ENCODE measurements around the gene CFAP65.

CFAP65 gene

DNA sequence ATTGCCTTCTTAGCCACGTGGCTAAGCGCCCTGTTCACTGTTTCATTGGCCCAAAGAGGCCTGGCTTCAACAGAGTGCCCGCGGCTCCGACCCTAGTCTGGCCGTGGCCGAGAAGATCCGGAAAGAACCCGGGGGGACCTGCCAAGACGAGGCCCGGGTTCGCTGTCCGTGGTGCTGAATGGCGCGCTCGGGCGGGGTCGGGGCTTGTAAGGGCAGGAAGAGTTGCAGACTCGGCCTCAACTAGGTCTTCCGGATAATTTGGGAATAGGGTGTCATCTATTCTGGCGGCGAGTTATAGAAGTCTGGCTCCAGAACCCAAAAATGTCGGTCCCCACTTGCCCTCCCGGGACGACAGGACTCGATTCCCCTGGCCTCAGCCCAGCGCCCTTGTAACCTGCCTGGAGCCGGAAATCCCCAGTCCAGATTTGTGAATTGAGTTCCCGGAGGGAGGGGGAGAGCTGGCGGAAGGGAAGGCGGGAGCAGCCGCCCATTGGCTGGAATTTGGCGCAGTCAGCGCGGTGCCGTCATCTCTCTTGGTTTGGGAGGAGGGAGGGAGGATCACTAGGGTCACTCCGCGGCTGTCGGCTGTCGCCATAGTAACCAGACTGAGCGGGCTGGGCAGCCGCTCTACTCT is 78.3 kb downstream of the CFAP65 start:
- peak in 3 of 4 experiments; percentile 27 to 62 (median 60) for DNase-seq

DNA sequence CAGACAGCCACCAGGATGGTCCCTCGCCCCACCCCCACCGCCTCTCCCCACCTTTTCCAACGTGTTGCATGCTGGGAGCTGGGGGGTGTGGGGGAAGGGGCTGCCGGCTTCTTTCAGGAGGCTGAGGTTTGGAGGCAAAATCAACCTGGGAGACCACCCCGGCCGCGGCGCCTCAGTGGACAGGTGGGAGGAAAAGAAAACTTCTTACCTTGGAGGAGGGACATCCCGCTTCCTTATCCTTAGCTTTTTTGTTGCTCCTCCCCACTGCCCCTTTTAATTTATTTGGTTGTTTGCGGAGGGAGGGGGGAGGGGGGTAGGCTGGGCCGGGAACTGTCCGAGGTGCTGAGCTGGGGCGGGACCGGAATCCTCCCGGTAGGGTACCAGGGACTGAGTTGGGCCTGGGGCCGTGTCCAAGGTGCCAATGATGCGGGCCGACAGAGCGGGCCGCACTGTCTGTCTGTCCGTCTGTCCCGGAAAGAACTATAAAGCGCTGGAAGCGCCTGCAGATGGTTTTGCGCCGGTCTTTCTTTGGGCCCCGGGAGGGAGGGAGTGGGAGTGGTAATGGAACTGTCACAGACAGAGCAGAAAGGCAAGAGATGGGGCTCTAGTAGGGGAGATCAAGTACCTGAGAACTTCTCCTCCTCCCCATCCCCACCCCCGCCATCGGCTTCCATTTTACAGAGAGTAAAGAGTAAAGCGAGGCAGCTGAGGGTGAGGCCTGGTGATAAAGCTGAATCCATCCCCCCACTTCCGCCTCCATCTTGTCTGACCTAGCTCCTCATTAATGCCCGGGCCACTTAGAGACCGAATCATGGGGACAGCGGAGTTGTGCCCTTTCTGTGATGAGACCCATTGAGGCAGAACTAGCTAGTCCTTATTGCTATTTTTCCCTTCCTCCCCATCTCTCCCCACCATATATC is 79.4 kb downstream of the CFAP65 start:
- DNase-seq, result peak in 1 of 4 experiments; percentile 13

DNA sequence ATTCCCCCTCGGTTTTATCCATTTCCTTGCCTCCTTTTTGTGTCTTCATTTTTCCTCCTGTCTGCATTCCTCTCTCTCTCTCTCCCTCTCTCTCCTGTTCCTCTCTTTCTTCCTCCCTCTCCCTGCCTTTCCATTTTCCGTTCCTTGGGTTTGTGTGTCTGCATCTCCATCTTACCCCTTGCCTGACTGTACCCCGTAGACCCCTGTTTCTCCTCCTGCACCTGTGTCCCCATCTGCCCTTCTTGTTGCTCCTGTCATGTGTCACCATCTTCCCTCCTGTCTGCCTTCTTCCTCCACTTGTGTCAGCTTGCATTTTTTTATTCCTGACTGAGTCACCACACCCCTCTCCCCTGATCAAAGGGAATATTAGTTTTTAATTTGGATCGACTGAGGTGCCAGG is 80.1 kb downstream of the CFAP65 start:
- DNase-seq, result no peak

GRCh38 chr2:218960309-218961165 is 80.8 kb downstream of the CFAP65 start:
- DNase-seq, result no peak

DNA sequence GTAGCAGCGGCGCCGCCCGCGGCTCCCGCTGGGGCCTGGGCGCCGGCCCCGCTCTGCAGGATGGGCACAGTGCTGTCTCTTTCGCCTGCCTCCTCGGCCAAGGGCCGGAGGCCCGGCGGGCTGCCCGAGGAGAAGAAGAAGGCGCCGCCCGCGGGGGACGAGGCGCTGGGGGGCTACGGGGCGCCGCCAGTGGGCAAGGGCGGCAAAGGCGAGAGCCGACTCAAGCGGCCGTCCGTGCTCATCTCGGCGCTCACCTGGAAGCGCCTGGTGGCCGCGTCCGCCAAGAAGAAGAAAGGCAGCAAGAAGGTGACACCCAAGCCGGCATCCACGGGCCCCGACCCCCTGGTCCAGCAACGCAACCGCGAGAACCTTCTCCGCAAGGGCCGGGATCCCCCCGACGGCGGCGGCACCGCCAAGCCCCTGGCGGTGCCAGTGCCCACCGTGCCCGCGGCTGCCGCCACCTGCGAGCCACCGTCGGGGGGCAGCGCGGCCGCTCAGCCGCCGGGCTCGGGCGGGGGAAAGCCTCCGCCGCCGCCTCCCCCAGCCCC is 81.5 kb downstream of the CFAP65 start:
- no peak for DNase-seq

DNA sequence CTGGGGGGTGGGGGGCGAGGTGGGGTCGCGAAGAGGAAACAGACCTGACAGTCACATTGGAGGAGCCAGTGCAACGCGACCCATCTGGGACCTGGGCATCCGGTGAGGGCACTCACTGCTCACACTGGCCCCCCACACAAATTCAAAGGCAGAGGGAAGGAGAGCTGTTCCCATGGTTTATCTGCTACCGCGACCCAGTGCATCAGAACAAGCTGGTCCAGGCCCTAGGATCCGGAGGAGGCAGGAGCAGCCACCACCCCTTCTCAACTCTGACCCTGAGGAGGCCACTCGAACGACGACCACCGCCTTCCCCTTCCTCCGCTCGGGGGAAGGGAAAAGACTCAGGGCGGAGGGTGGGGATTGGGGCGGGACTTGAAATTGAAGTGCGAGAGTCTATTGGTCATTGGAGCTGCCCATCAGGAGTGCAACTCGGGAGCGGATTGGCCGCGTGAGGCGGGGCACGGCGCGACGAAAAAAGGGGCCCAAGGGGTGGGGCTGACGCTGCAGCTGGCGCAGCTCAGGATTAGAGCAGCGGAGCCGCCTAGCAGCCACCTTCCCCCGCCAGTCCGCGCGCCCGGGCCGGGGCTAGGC is 82.1 kb downstream of the CFAP65 start, which contains the start of gene CDK5R2:
TSS of gene CDK5R2 (plus strand) at position 526 of the 591 bp plus-strand sequence. CDS start 155 bp downstream, outside the sequence.
- DNase-seq, result peak in 1 of 4 experiments; percentile 24

- DNase-seq, result no peak
Measured at GRCh38 chr2:218958276-218958675, 83.0 kb downstream of the CFAP65 start.

DNA sequence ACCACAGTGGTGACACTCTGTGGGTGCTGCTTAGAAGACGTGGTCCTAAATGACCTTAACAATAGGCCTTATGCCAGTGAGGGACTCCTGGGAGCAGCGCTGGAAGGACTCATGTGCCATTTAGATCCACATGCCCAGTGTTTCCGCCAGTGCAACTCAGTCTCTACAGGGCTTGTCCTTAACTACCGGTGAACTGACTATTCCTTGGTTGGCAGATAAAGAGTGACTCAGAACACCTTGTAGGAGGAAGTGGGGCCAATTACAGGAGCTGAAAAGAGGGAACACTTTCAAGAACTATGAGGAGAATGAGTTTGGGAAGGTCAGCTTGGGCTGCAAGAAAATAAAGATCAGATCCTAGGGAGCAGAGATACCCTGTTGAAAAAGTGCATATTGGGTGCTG is 83.6 kb downstream of the CFAP65 start:
- DNase-seq, result no peak

DNA sequence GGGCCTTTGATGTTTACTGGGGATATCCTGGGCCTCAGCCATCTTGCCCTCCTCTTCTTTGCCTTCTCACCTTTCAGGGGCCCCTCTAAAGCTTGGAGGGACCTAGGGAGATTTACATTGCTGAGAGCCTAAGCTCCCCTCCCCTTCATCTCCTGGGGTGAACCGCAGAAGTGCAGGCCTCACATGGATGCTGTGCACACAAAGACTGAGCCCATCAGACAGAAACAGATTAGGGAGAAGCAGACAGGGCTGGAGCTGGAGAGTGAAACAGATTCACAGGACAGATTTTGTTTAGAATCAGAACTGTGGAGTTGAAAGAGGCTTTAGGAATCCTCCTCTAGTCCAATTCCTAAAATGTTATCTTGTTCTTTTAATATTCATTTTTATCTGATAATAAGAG is 85.3 kb downstream of the CFAP65 start:
- DNase-seq, result no peak

DNA sequence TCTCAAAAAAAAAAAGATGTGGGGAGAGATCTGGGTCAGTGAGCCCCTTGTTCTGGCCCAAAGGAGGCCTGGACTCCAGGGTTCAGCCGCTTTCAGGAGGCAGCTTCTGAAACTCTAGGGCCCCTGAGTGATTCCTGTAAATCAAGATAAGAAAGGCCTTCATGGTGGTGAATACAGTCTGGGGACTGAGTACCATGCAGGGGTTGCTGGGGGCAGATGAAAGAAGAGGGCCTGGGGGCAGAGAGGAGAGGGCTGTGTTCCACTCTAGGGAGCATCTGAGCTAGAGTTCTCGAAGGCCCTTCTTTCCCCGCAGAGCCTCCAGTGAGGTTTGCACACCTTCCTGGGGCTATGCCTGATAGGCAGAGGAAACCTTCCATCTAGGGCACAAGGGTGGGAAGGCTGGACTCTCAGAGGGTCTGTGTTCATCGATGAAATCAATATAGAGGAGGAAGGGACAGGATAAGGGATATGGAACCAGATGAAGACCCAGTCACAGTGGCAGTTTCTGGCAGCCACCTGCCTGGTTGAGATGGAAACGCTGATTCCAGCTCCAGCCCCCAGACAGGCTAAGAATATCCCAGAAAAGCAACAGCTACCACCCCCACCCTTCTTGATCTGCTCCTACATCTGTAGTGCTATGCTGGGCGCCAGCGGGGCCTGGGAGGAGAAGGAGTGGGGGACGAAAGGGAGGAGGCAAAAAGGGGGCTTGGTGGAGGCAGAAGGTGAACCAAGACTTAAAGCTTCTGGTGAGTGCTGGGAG is 86.6 kb downstream of the CFAP65 start:
- no peak for DNase-seq

DNA sequence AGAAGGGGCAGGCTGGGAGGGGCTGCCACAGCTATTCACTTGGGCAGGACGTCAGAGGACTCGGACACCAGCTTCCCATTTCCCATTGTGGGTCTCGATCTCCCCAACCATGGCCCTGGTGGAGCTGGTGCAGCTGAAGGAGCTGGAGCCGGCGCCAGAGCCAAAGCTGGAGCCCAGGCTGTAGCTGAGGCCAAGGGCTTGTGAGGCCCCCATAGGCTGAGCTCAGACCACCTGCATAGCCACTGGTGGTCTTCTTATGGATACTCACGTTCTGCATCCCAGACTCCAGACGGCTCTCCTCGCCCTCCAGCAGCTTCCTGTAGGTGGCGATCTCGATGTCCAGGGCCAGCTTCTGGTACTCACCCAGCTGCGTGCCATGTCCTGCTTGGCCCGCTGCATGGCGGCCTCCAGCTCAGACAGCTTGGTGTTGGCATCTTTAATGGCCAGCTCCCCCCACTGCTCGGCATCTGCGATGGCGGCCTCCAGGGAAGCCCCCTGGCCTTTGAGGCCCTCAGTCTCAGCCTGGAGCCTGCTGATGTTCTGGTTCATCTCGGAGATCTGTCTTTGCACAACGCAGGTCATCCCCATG is 87.9 kb downstream of the CFAP65 start:
- no peak for DNase-seq

Data from activated naive CD4-positive, alpha-beta T cell (primary cell).